IPS-11a (cell line): ENCODE measurements around the gene VWC2L.

ENCODE experiments used
- H3K4me3 ChIP-seq: one replicate; pipeline ENCODE4 v1.5.1; 2013; ENCODE audit warnings: low read depth, low read length, control low read depth

The VWC2L gene

GRCh38 chr2:214533541-214533940 lies 122.7 kb downstream of the VWC2L start:
- no peak overlapping the region for H3K4me3 ChIP-seq

DNA sequence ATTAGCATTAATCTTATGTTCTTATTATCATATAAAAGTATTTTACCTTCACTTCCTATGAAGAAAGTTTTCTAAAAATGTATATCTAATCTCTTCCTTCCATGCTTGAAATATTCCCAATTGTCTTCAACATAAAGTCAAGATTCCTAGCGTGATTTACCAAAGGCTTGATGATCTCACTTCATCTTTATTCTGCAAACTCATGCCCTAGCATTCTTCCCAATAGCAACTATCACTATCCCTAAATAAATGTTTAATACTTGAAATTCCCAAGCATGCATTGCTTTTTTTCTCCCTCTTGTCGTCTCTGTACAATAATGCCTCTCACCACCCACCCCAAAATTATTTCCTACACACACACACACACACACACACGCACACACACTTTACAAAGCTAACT lies 125.8 kb downstream of the VWC2L start:
- no peak overlapping the region for H3K4me3 ChIP-seq

GRCh38 chr2:214537929-214538328 lies 127.1 kb downstream of the VWC2L start:
- no peak overlapping the region for H3K4me3 ChIP-seq

- no peak overlapping the region for H3K4me3 ChIP-seq
Observed at GRCh38 chr2:214542295-214542694, 131.4 kb downstream of the VWC2L start.

GRCh38 chr2:214542866-214543265 lies 132.0 kb downstream of the VWC2L start:
- no peak overlapping the region for H3K4me3 ChIP-seq

DNA sequence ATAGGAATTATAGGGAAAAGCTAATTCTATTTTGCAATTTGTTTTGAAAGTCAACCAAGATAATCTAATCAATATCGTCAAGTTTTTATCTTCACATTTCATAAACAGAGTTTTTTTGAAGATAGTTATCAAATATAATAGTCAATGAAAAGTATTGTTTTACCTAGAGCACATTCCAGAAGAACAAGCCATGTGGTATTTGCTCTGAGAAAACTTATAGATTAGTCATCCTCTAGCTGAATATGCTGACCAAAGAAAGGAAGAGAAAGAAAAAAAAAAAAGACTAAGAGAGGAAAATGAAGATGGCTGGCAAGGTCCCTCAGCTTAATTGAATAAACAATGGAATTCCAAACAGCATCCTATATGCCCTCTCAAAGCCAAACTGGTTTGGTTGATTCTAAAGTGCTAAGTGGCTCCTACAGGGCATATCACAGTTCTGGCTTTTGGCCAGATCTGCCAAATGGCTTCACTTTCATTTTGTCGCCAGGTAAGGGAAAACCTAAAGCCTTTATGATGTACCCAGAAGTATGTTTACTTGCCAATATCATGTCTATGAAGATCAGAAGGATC lies 132.6 kb downstream of the VWC2L start:
- H3K4me3 ChIP-seq, result no peak overlapping the region

DNA sequence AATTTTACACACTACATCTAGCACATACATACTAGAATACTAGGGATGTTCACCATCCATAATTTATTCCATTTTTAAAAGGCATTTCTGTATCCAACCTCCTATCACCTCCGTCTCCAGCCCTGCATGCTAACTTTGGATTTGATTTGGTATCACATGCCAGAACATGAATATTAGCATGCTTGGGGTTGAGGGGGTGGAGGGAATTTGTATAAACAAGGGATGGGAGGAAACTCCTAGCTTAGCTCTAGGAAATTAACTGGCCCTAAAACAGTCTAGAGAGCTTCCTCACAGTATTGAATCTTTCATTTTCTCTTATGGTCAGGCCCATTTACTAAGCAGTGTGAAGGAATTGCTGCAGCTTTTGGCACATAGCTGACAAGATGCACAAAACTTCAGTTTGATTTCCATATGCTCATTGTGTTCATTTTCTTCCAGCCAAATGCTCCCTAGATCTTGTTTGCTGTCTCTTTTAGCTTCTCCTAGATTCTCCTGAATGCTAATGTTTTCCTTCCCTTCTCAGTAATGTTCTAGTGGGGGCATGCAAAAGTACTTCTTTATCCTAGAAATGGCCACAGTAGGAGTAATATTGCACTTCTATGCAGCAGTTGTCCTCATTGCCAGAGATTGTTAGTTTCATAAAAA lies 135.2 kb downstream of the VWC2L start:
- no peak overlapping the region for H3K4me3 ChIP-seq

DNA sequence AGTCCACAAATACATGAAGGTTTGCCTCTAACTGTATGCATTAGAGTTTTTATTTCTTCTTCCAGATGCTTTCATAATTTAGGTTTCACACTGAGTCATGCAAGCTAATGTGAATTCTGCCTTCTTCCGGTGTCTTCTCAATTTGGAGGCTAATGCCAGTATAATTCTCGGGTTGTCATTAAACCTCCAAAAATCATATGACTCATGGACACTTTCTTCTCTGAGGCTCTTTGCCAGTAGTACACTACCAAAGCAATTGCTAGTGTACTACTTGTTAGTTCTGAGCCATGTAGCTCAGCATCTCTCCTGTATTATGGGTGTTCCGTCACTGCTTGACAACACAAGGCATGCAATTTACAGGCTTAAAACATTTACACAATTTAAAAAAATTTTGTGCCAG lies 137.1 kb downstream of the VWC2L start:
- no peak overlapping the region for H3K4me3 ChIP-seq

DNA sequence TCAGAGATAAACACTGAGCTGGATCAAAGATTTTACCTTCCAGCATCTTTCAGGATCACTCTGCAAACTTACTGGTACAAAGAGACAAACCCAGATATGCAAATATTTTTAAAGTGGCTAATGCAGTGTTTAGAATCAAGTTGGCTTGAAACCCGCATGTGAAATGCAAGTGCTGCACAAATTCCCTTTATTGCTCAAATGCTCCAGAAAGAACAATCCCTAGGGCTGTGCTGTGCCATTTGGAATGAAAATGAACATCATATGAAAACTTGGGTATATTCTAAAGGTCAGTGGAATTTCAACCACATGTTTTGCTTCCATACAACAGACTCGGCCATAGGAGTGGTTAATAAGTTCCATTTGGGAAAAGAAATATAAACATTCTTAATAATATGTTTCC lies 139.1 kb downstream of the VWC2L start:
- no peak overlapping the region for H3K4me3 ChIP-seq

DNA sequence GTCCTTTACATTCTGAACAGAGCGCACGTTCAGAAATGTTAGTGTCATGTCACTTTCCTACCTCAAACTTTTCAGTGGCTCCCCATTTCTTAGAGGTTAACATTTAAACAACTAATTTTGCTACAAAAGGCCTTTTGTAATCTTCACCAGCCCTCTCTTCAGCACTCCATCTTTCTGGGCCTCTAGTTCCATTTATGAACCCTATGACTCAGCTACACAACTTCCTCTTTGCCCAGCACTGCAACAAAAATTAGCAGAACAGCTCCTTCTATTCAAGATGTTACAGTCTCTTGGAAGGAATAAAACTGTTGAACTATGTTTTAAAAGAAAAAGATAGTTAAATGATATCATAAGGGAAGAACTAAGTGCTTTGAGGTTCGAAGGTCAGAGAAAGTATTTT lies 139.9 kb downstream of the VWC2L start:
- H3K4me3 ChIP-seq, result no peak overlapping the region

DNA sequence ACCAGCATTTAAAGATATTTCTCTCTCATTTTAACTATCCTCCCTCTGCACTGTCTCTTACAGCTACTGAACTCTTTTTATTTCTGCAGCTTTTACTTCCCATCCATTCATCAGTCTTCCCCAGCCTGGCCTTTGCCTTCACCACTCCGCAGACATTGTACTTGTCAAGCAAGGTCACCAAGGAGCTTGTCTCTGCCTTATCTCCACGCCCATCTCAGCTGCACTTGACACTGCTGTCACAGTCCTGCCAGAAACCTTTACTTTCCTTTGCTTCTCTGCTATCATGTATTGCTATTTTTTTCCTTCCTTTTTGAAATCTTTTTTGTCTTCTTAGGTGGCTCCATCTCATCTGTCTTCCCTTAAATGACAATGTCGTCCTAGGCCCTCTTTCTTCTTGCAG lies 147.0 kb downstream of the VWC2L start:
- no peak overlapping the region for H3K4me3 ChIP-seq

- no peak overlapping the region for H3K4me3 ChIP-seq
Observed at GRCh38 chr2:214558341-214558740, 147.5 kb downstream of the VWC2L start.

DNA sequence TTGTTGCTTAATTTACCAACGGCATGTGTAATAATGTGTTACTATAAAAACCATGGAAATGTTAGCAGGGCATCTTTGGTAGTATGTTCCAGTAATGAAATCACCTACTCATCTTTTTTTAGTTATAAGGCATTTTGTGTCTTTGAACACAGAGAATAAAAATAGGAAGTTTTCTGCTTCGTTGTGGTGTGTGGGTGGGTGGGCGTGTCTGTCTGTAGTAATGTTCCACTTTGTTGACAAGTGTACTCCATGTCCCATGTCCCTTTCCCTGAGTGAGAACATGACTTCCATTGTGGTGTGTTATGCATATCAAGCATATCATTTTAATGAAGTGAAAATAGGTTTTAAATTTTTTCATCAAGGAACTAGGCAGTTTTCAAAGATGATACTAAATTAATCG lies 149.3 kb downstream of the VWC2L start:
- no peak overlapping the region for H3K4me3 ChIP-seq

GRCh38 chr2:214560618-214561190 lies 149.8 kb downstream of the VWC2L start:
- no peak overlapping the region for H3K4me3 ChIP-seq

DNA sequence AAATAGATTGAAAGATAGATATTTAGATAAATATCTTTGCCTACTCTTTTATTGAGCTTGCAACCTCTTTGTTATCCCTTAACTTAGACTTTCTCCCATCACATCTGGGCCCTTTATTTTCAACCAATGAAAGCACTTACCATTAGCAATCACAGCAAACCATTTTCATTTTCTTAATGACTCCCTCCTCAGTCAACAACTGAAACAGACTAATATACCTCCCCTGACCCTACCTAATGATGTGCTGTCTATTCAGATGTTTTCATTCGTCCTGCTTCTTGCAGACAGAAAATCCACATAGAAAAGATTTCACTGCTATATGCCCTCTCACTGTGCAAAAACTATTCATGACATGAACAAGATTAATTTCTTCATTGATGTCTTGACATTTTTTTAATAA lies 154.4 kb downstream of the VWC2L start:
- H3K4me3 ChIP-seq, result no peak overlapping the region

DNA sequence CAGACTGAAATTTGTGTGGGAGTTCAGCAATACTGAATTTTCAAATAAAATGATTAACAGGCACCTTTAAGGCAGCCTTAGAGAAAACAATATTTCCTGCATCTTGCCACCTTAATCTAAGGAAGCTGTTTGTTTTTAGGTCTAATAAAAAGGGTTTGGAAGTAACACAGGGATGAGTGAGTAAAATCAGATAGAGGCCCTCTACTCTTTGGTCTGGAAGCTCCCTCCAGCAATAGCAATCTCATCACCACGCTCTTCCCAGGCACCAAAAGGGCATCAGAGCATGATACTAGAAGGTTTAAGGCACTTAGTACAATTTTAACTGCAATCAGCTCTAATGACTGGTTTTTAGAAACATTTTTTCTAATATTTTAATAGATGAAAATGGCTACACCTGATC lies 155.6 kb downstream of the VWC2L start:
- no peak overlapping the region for H3K4me3 ChIP-seq

DNA sequence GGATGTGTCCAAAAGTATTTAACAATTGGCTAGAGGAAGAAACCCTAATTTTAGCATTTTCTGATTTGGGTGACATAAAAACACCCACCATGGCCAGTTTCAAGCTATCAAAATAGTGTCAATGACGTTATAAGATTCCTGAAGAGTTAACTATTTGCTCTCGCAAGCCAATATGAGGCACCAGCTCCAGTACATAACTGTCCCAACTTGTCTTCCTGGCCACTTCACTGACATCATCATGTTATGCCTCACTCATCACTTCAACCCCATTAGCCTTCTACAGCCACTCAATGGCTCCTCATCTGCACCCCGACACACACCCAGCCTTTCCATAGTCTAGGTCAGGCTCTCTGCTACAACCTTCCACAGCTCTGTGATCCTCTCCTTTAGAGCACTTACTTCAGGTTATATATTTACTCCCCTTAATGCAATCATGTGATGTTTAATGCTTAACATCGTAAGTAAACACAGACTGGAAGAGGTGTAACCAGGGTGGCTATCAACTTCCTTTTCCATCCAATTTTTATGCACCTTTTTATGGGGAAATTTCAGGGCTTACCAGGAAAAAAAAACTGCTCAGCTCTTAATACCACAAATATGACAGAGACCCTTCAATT lies 158.7 kb downstream of the VWC2L start:
- H3K4me3 ChIP-seq, result no peak overlapping the region

DNA sequence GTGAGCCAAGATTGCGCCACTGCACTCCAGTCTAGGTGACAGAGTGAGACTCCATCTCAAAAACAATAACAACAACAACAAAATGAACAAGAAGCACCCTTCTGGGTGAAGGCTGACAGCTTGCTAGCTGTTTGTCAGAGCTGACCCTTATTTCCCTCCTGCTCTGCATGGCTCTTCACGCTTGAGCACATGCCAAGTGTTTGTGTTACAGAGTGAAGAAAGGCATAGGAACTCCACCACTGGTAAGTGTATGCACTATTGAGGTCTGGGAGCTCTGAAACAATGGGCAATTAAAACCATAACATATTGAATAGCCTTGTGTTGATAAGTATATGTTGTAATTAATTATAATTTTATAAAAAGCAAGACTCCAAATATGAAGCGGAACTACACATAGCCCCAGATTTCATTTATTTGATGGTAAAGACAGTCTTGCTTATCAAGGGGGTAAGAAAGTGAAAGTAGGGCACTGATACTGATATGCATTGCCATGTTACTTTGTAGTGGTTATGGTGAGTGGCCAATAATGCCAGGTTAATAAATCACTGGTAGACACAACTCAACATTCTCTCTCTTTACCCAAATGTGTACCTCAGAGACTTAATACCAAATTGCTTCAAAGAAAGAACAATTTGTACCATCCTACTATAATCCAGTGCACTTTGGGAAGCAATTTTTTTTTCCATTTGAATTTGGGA lies 163.4 kb downstream of the VWC2L start:
- no peak overlapping the region for H3K4me3 ChIP-seq

DNA sequence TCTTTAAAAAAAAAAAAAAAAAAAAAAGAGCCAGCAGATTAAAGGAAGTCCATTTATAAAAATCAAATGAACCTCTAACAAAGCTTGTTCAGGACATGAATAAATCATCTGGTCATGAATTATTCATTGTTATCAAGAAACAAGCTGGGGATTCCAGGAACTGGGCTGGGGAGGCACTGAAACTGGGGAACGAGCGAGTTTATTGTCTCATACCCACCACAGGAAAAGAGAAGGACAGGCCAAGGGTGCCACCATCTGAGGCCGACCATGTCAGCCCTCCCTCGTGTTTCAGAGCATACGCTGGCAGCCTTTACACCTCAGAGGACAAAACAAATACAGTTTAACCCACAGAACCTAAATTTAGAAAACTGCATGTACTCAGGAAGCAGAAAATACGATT lies 164.2 kb downstream of the VWC2L start:
- H3K4me3 ChIP-seq, result no peak overlapping the region

- H3K4me3 ChIP-seq, result no peak overlapping the region
Observed at GRCh38 chr2:214575465-214575864, 164.6 kb downstream of the VWC2L start.

GRCh38 chr2:214577769-214578168 lies 166.9 kb downstream of the VWC2L start:
- H3K4me3 ChIP-seq, result no peak overlapping the region

- H3K4me3 ChIP-seq, result no peak overlapping the region
Observed at GRCh38 chr2:214578442-214578841, 167.6 kb downstream of the VWC2L start.
